ENCODE measurements around the gene SULF2.

- TF ChIP-seq CTCF (conservative IDR thresholded peaks at IDR 0.05; ENCODE audit: low read depth, low read length) (no peak), POLR2A (IDR thresholded peaks at IDR 0.05; ENCODE audit: low read depth, low read length) (no peak), SMC3 (IDR thresholded peaks at IDR 0.05; ENCODE audit: low read depth, low read length) (no peak), MAZ (IDR thresholded peaks at IDR 0.05; ENCODE audit: borderline replicate concordance, low read depth, low read length) (no peak), BHLHE40 (IDR thresholded peaks at IDR 0.05; ENCODE audit: low read depth, low read length) (no peak), ELK1 (IDR thresholded peaks at IDR 0.05; ENCODE audit: borderline replicate concordance, low read depth, low read length) (no peak), CHD1 (IDR thresholded peaks at IDR 0.05; ENCODE audit: low read depth, low read length) (no peak), RCOR1 (IDR thresholded peaks at IDR 0.05; ENCODE audit: insufficient replicate concordance, low read length) (no peak), RFX5 (IDR thresholded peaks at IDR 0.05; ENCODE audit: low read depth, low read length) (no peak), MXI1 (IDR thresholded peaks at IDR 0.05; ENCODE audit: borderline replicate concordance, low read depth, low read length) (no peak), USF2 (IDR thresholded peaks at IDR 0.05; ENCODE audit: low read depth, low read length) (no peak)
Measured at GRCh38 chr20:47674686-47675085, 110.6 kb downstream of the SULF2 start.

Data from IMR-90 (cell line).